H1 (cell line): ENCODE results near the gene DAB2IP. TPM values are rescaled to one million over a fixed set of nuclear protein-coding genes. Genes with fewer than 3 reads are reported as not detected.

Experiments
- BRCA1 ChIP-seq: IDR thresholded peaks from 2 replicates; pipeline ENCODE4 v1.6.1; 2012; ENCODE audit warnings: low read depth, low read length, improper control_type of control experiment
- EZH2 ChIP-seq: fragments of 200-600 bp; sonication (generic); IDR thresholded peaks from 2 replicates; pipeline ENCODE4 v1.7.1; 2012; ENCODE audit warnings: low read depth, mild to moderate bottlenecking, moderate library complexity, low read length, inconsistent platforms; ENCODE audit not compliant: severe bottlenecking
- POLR2A ChIP-seq, 2 experiments: IDR thresholded peaks; 1 replicate in 1 of 2; 2 replicates in 1 of 2; pipeline ENCODE4 v1.6.1; 2011; ENCODE audit warnings: low read depth in 2 of 2, low read length in 2 of 2, mild to moderate bottlenecking in 2 of 2; ENCODE audit errors: control extremely low read depth in 1 of 2
- POLR2AphosphoS5 ChIP-seq: IDR thresholded peaks from 2 replicates; pipeline ENCODE4 v1.6.1; 2011; ENCODE audit warnings: low read depth, low read length
- POU5F1 ChIP-seq: IDR thresholded peaks from 2 replicates; pipeline ENCODE4 v1.6.1; 2011; ENCODE audit warnings: low read depth, mild to moderate bottlenecking, low read length, moderate library complexity
- RBBP5 ChIP-seq: IDR thresholded peaks from 2 replicates; pipeline ENCODE4 v1.7.1; 2012; ENCODE audit warnings: low read depth, mild to moderate bottlenecking, inconsistent platforms, low read length, moderate library complexity, borderline replicate concordance
- USF2 ChIP-seq: IDR thresholded peaks from 2 replicates; pipeline ENCODE4 v1.6.1; 2011; ENCODE audit warnings: low read length, improper control_type of control experiment
- ZNF274 ChIP-seq: IDR thresholded peaks from 2 replicates; pipeline ENCODE4 v1.7.0; 2012; ENCODE audit warnings: low read length, borderline replicate concordance; ENCODE audit errors: extremely low read depth
- polyA plus RNA-seq, 7 experiments: library from polyadenylated mRNA; depleted of rRNA in 3 of 7; stranded (reverse) in 5 of 7; unstranded in 2 of 7; fragments of >200 nt in 5 of 7; fragments of 200-250 nt in 2 of 7; gene quantifications; 1 replicate in 5 of 7; 2 replicates in 1 of 7; 4 replicates in 1 of 7; pipeline versions ENCODE4 v1.2.1 to v1.2.3, GENCODE V29; 2011 to 2013; ENCODE audit warnings: missing spikeins in 2 of 7, mixed read lengths in 2 of 7
- total RNA-seq: library from RNA; stranded (reverse); fragmentation: NEBNext Ultra II Directional; extraction: Animal tissue kit (Norgen Biotek cat#: 25700); gene quantifications from 2 replicates; pipeline ENCODE4 v1.2.1, GENCODE V29; 2021

Gene DAB2IP
- total and polyA plus RNA-seq, 2 of the 8 experiments (the other 6 are each of a cell fraction or from before 2014, with no cell fraction given), result 19.7 to 39.5 TPM

- TF ChIP-seq USF2, result no peak
- no peak for TF ChIP-seq EZH2
- no peak for TF ChIP-seq RBBP5
- TF ChIP-seq ZNF274, result no peak
- TF ChIP-seq BRCA1, result no peak
- TF ChIP-seq POLR2AphosphoS5, result no peak
- no peak for TF ChIP-seq POLR2A (IDR thresholded peaks at IDR 0.05; ENCODE audit: control extremely low read depth in 1 of 2, low read depth in 2 of 2, low read length in 2 of 2)
- no peak for TF ChIP-seq POU5F1
Observed at GRCh38 chr9:121765021-121765950, 113.9 kb downstream of the DAB2IP start (continued).
